GM11168 (cell line): ENCODE results near the gene CHST15.

Source experiments
- in situ Hi-C: fragments of 300-500 bp; cut with MboI; formaldehyde crosslinking; loops from one replicate; pipeline ENCODE4 v1.12.0; 2022; ENCODE audit warnings: low sequenced_read_pairs; ENCODE audit not compliant: unreplicated experiment

Gene CHST15, protein sequence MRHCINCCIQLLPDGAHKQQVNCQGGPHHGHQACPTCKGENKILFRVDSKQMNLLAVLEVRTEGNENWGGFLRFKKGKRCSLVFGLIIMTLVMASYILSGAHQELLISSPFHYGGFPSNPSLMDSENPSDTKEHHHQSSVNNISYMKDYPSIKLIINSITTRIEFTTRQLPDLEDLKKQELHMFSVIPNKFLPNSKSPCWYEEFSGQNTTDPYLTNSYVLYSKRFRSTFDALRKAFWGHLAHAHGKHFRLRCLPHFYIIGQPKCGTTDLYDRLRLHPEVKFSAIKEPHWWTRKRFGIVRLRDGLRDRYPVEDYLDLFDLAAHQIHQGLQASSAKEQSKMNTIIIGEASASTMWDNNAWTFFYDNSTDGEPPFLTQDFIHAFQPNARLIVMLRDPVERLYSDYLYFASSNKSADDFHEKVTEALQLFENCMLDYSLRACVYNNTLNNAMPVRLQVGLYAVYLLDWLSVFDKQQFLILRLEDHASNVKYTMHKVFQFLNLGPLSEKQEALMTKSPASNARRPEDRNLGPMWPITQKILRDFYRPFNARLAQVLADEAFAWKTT

DNA sequence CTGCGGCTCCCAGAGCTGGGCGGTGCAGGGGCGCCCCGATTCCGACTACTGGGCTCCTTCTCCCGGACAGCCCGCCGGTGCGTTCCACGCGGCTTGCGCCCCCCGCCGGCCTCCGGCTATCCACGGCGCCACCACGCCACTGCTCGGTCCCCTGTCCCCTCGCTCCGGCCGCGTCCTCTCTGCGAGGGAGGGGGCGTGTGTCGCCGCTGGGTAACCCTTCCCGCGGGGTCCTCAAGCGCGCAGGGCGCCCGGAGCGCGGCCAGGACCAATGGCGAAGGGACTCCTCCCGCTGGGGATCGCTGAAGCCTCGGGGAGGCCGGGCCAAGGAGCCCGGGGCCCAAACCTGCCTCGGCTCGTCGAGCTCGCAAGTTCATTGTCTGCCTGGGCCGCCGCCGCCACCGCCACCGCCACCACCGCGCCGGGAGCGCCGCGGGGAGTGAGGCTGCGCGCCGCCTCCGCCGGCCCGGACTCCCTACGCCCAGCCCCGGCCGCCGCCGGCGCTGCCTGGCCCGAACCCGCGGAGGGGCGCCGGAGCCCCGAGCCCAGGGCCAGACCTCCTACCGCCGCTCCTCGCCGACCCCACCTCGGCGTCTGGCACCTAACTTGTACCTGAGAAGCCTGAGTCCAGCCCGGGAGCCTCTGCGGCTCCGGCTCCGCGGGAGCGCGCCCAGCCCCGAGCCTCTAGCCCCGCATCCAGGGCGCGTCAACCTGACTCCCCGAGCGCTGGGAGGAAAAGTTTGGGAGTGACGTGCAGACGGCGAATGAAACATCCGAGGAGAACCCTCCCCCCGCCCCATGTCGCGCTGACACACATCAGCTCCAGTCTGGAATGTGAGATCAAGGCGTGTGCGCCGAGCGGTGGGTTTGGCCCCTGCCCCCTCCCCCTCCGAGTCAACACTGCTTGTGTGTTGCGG is at the start of gene CHST15:
TSS of gene CHST15 (minus strand) at position 739 of the 914 bp plus-strand sequence. CDS start 47,386 bp downstream, outside the sequence.
- in situ Hi-C loops = no loop called here

DNA sequence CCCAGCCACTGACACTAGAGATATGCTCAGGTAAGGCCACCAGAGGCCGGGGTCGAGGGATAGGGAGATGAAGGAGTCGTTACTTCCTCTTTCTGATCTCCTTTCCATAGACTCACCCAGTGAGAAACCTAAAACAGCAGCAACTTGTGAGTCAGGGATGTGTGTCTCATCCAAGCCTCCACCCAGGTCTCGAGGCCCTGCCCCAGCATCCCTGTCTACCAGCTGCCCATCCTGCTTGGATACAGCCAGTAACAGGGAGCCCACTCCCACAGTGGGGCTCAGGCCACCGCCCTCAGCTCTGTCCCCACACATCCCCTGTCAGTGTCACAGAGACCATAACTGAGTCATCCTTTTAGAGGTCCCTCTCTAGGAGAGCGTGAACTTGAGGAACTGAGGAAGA is 49.6 kb upstream of the CHST15 start:
- in situ Hi-C loops = no loop called here

DNA sequence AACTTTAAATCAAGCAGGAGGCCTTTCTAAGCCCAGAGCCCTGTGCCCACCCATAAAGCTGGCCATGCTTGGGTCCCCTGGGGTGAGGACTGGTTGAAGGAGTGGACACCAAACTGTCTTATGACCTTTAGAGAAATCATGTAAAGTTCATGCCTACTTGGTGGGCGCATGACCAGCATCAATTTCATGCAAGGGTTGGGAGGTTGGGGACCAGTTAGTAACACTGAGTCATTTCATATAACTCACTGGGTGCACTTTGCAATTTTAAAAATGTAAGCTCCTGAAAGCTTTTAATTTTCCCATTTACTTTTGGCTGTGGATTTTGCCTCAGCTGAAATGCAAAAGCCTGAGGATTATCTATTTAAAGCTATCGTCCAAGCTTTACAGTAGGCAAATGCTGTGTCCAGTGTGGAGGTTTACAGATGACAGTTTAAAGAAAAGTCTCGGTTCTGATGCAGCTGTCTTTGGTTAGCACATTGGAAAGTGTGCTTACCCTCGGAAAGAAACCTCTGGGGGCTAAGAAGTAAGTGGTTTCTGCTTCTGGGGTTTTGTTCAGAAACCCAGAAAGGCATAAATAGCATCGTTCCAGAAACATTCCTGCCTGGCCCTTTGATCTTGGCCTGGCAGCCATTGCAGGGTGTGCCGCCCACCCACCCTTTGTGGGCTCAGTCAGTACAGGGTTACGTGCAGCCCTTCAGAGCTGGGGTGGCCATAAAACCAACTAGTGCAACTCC is 48.8 kb upstream of the CHST15 start:
- in situ Hi-C loops = no loop called here

DNA sequence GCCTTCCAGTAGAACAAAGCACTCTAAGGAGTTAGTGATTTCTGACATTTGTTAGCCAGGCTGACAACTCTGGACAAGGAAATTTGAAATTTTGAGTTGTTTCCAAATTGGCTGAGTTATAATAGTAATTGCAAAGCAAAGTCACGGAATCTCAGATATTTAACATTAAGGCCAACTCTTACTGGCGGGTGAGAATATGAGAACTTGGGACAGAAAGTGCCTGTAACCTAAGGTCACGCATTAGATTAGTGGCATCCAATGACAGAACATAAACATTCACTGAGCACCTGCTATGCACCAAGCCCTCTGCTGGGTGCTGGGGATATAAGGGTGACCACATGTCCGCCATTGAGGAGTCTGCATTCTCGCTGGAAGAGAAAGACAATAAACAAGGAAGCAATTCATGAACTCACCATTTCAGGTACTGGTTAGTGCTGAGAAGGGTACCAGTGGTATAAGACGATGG is 45.5 kb upstream of the CHST15 start:
- in situ Hi-C loops = no loop called here

DNA sequence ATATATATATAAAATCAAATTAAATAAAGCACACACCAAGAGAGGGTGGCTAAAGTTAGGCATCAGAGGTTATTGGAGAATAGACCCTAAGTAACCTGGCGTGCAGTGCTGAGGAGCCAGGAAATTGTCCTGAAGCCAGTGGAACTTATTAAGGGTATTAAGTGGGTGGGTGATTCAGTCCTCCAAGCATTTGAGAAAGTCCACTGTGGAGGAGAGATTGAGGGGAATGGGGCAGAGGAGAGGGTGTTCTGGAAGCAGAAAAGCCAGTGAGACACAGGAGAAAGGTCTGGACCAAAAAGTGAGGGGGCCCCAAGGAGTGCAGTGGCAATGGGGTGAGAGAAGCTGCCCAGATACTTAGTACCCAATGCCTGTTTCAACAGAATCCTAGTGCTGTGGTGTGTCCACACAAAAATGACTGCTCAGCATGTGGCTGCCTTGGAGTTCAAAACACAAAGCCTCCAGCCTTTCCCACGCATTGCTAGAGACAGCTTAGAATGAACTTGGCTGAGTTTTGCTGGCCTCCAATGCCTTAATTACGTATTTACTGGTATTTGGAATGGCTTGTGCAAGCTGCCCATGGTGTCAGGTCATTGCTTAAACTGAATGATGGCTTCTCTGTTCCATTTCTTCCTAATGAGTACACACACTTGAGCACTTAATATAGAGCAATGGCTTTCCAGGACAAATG is 44.9 kb upstream of the CHST15 start:
- in situ Hi-C loops = no loop called here

DNA sequence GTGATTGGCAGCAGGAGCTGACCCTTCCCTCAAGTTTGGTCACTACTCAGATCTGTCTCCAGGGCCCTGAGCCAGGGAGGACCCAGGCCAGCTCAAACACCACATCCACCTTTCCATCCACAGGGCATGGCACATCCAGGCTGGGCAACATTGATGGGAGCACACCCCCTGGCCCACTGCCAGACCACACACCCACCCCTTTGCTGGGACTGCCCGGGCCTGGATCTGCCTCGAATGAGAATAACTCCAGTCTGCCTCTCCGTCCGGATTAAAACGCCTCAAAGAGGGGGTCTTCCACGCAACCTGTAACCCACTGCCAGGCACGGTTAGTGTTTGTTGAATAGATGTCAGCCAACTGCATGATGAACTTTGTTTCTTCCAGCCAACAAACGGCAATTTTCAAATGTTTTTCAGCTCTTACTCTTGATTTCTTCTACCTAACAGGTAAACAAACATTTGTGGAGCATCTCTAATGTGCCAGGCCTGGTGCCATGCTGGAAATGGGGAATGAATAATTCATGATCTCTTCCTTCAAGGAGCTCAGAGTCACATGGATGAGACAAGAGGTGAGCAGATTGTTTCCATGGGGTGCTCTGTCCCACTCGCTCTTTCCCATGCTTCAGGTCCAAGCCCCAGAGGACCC is 41.0 kb upstream of the CHST15 start:
- in situ Hi-C loops = no loop called here

DNA sequence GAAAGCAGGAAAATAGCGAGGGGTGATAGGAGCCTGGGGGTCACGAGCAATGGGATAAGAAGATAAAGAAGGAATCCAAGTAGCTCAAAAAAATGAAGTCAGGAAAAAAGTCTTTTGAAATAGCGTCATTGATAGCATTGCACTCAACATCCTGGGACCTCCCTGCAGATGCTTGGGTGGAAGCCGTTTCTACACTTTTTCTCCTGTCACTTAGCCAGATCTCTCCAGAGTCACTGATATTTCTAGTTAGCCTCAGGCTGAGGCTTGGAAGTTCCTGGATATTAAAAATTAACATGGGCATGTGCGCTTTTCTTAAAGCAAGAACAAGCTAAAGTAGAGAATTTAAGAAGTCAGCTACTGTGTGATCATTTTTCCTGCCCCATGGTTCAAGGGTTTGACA is 39.5 kb upstream of the CHST15 start:
- in situ Hi-C loops = no loop called here

DNA sequence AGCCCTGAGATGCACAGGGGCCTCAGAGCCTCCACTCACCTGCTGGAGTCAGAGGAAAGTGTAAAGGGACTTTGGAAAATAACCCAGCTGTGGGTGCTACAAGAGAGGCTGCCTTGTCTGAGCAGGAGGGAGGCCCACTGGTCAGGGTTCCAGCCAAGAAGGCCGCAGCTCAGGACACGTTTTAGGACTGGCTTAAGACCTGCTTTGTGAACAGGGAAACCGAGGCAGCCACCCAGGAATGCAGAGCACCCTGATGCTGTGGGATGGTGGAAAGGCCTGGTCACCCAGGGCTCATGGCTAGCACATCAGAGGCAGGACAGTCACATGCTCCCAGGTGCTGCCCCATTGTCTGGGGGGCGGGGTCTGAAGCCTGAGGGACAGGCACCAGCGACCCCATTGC is 38.9 kb upstream of the CHST15 start:
- in situ Hi-C loops = no loop called here

DNA sequence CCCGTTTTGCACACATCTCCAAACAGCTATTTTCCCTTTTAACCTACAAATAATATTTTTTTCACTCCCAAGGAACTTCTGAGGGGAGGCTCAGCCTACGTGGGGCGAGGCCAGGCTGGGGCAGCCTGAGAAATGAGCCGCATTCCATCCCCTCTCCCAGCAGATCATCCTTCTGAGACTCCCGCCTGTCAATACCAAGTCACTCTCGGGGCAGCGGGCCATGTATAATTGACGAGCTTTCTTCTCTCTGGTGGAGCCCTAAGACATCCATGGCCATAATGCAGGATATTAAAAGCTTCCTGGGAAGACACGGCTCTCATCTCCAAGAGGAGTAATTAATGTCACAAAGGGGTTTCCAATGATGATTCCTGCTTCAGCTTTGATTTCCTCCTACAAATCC is 37.8 kb upstream of the CHST15 start:
- in situ Hi-C loops = no loop called here

DNA sequence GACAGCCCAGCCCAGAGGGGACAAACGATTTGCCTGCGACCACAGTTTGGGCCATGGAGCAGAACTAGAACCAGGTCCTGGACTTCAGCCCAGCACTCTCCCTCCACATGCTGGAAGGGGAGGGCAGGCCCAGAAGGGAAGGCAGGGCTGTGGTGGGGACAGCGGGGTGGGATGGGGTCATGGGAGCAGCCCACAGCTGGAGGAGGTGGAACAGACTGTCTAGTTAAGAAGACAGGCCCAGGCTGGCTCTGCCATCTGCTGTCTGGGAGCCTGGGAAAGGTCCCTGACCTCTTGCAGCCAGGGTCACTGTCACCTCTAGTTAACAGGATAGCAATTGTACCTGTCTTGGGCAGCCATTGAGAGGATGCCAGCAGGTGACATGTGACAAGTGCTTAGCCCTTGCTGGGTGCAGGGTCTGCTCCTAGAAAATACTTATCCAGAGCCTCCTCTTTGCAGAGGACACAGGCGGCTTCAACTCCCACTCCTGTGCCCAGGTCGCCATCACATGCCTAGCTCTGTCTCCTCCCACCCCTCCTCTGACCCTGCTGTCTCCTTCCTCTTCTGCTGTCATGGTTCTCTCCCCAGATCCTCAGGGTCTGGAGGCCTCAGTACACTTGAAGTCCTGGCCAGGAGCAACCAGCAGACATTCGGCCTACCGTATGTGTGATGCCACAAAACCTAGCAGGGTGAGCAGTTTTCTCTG is 37.0 kb upstream of the CHST15 start:
- in situ Hi-C loops = no loop called here

DNA sequence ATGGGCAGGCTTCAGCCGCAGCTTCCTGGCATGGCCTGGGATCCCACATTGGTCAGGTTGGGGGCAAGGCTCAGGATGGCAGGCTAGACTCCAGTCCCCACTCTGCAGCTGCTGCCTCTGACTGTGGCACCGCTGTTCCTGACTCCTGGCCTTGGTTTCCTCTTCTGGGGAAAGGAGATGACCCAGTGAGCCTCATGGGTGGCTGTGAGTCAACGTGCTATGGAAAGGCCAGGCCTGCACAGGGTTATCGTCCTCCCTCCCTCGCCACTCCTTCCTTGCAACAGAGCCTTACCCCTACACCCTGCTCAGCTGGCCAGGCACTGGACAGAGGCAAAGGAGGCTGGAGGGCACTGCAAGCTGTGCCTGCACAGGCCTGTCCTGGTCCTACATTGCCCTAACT is 36.1 kb upstream of the CHST15 start:
- in situ Hi-C loops = no loop called here

DNA sequence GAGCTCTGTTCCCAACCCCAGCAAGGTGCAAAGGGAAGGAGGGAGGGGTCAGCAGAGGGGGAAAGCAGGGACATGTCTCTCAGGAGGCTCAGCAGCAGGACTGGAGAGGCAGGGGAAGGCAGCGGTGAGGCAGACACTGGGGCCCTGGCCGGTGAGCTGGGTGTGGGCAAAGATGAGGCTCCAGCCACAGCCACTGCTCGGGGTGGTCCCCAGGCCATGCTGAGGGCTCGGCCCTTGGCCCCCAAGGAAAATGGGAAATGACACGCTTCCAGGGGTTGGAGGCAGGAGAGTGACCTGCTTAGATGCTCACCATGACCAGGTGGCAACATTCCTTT is 35.4 kb upstream of the CHST15 start:
- in situ Hi-C loops = no loop called here

DNA sequence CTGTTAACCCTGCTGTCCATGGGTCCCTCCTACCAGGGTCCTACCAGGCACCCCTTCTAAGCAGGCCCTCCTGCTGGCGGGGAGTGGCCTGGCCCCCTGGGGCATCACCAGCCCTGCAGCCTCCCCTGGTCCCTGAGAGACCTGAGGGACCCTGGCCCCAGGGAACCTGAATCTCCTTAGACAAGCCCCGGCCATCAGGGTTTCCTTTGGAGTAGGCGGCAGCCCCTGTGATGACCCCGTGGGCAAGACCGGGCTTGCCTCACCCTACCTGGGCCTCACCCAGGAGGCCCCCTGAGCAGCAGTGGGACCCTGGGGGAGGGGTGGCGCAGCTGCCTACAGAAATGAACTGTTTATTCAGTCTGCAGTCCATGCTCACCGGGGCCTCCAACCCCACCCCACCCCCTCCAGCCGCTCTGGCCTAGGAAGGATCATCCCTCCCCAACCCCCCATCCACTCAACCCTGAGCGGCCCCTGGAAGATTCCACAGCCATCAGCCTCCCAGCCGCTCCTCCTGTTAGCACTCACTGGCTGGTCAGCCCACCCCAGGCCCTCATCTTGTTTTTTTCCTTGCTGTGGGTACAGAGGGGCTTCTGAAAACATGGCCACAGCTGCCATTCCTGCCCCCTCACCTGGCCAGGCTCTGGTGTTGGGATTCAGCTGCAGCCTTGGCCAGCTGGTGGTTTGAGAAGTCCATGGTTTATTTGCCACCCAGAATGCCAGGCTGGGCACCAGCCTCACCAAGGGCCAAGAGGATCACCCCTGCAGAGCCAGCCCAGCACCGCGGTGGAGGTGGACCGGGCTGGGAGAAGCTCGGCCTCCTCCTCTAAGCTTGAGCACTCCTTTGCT is 34.8 kb upstream of the CHST15 start:
- in situ Hi-C loops = no loop called here

DNA sequence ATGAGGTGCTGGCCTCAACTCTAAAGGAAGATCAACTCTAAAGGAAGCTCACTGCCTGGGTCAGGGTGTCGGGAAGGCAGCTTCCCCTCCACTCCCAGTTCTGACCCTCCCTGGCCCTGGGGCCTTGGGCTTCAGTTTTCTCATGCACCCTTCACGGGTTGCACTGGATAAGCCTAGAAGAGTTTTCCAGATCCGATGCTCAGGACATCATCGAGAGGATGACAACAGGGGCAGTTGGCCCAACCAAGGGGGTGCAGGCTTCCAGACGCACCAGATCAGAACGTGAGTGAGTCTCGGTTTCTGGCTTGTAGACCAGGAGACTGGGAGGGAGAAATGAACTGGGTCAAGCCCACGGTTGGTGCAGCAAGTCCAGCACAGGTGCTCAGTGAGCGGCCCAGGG is 34.2 kb upstream of the CHST15 start:
- in situ Hi-C loops = no loop called here

DNA sequence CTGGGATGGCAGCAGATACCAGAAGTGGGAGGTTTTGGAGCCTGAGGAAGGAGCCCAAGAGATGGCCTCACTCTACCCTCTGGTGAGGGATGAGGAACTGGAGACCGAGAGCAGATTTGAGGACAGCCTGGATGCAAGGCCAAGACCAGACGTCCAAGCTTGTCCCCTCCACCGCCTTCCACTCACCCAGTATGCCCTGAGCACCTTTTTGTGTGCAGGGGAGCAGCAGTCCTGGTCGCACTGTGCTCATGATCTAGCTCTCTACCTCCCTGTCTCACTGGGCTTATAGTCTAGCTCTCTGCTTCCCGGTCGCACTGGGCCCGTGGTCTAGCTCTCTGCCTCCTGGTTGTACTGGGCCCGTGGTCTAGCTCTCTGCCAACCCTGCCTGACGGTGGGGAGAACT is 33.6 kb upstream of the CHST15 start:
- in situ Hi-C loops = no loop called here

DNA sequence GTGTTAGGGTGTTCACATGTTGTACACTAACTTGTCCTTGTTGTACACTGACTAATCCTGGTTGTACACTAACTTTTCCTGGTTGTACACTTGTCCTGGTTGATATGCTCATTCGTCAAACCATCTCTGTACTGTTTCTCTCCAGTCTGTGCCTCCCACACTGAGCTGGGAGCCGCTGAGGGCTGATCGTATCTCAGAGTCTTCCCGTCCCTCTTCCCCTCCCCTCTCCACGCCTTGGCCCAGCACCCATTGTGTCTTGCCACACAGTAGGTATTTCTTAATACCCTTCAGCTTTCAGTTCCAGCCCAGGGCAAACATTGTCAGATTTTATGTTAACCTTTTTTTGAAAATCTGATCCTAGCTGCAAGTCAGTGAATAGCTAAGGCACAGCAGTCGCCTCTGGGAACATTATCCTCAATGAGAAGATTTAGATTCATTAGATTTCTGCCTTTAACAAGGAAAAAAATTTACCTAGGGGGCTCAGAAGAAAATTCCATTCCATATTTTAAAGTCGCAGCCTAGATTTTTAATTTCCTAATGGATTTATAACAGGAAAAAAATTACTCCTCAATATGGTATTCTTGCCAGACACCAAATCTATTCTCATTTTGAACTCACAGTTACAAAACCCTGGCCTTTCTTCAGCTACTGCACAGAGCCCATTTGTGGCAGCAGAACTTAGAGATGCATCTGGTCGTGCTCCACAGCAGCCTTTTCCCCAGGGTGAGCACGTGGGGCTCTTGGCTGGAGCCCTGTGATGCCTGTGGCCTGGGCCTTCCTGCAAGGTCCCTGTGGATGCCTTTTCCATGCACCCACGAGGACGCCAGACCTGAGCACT is 33.0 kb upstream of the CHST15 start:
- in situ Hi-C loops = no loop called here
